ENCODE results near the gene GNG2.

GNG2 gene

DNA sequence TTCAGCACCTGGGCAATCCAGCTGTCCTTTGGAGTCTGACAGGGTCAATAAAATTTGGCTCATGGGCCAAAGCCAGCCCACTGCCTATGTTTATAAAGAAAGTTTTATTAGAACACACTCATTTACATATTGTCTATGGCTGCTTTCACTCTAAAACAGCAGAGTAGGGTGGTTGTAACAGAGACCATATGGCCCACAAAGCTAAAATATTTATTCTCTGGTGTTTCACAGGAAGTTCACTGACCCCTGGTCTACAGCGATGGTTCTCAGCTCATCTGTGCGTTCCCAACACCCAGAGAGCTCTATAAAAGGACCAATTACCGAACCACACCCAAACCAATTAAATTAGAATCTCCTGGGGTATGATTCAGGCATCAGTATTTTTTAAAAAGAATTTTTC is 91.2 kb downstream of the GNG2 start:
- no peak for DNase-seq

DNA sequence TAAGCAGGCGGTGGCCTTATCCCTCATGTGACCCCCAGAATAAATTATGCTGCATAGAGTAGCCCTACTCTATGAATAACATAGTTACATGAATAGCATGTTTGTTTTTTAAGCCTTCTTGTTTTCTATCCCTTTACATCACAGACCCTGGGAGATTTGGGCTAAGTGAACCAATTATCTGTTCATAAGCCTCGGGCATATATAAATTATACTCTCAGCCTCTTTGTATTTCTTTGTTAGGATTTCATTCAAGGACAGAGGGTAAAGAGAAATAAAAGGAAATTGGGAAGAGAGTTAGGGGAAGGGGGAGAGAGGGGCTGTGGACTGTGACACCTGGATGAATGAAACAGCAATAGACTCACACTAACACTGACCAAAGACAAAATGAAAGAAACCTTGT is 93.6 kb downstream of the GNG2 start:
- DNase-seq = no peak

DNA sequence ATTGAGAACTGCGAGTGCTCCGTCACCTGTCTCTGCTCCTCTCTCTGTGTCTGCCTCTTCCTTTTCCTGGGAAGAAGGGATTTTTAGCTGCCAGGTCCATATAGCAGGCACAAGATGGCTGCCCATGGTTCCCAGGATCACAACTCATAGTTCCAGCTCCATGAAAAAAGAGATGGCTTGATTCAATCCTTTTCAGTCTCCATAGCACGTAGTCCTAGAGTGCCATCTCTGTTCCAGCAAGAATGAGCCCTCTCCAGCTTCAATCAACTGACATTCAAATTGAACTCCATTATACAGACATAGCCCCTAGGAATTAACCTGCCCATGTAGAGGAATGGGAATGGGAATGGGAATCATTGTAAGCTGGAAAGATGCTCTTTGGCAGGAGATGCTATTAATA is 94.2 kb downstream of the GNG2 start:
- DNase-seq = no peak

DNA sequence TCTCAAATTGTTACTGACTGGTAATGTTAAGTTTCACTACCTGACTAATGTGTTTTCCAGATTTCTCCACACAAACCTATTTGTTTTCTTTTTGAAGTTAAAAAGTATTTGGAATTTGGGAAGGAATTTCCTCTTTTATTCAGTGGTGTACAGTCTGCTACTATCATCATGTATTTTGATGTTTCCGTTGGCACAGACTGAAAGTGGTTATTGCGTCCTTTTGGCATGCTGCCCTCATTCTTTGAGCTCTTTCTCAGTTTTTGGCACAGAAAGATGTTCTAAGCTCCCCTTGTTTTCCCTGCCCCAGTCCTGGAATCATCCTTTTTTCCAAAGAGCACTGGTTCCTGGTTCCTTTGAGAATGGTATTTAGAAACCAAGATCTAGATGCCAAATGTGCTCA is 97.5 kb downstream of the GNG2 start:
- DNase-seq = no peak

DNA sequence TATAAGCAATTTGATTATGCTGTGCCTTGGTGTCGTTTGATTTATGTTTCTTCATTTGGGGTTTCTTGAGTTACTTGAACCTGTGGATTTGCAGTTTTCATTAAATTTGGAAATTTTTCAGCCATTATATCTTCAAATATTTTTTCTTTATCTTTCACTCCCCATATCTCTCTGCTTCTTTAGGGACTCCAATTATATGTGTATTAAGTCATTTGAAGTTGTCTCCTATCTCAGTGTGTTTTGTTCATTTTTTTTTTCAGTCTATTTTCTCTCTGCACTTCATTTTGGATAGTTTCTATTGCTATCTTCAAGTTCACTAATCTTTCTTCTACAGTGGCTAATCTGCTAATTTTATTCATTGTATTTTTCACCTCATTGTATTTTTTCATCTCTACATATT is 99.5 kb downstream of the GNG2 start:
- no peak for DNase-seq

DNA sequence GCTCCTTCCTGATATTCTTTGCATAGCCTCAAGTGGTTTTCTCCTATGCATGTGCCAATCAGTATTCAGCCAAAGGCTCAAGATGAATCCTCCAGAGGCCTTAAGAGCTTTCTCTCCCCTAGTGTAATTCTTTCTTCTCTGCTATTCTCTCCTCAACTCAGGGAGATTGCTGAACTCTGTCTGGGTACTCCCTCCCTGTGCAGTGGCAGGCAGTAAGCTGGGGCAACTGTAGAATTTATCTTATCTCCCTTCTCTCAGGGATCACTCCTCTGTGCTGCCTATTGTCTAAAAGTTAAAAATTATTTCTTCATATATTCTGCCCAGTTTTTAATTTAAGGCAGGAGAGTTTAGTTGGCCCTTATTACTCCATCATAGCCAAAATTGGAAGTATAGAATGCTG is 100.5 kb downstream of the GNG2 start:
- DNase-seq = peak; percentile 6

DNA sequence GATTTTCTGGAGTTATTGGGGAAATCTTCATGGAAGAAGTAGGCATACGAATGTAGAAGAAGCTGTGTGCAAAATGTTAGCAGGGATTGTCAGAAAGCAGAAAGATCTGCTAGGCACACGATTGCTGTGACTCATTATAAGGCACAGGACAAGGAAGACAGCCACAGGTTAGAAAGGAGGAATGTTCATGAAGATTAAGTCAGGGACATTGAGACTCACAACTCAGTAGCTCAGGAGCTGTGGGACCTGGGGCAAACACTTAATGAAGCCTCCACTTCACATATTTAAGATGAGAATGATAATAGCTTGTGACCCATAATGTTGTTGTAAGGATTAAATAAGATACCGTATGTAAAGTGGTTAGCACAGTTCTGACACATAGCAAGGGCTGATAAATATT is 102.3 kb downstream of the GNG2 start:
- no peak for DNase-seq

DNA sequence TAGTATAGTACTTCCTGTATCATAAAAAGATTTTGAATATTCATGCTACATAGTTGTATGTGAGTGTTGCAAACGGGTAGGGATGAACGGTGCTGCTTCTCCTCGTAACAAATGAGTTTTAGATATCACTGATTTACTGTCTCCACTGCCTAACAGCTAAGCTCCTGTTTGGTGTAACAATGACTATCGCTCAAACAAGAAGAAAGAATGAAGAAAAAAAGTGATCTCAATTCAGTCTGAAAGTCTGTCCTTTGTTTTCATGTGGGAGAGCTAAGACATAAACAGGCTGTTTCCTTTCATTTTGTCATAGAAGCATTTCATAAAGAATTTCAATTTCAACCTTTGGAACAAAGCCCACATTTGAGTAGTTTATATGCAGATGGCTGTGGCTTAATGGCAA is 102.9 kb downstream of the GNG2 start:
- DNase-seq = no peak

DNA sequence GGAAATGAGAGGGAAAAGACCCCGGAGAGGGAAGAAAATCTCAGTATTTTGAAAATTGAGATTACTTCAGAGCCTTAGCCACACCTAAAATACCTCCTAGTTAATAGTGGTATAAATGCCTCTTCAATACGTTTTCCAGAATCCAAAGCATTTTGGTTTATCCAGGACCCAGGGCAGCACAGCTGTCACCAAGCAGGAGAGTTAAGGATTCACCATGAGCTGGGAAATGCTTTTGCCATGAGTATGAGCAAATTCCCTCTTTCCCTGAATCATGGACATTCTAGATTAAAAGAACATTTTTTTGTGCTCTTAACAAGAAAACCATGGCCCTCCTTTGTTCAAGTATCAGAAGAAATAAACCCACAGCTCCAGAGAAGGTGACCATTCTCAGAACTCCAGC is 107.1 kb downstream of the GNG2 start:
- no peak for DNase-seq

DNA sequence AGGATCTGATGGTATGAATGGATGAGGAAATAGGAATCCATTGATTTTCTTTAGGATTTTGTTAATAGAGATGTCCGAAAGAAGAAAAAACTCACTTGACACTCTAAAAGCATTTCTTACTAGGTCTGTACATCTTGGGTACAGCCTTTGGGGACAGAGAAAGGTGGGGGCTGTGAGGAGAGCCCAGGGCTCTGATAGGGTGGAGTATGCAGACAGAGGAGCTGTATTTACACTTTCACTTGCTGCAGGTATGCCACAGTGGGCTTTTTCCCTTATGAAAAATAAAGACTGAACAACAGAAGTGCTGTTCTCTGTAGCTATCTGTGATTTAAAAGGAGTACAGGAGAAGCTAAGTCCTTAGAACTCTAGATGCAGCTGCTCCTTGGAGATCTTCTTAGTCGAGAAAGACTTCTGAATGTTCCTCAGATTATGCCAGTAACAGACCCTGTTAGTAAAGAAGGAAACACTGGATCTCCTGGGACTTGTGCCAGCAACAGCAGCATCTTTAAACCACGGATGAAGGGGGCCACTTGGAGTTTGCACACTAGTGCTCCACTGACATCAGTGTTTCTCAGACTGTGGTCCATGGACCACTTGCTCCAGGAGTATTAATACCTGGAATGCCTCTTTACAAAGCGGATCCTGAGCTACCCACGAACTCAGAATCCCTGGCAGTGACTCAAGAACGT is 109.6 kb downstream of the GNG2 start:
- DNase-seq = no peak

DNA sequence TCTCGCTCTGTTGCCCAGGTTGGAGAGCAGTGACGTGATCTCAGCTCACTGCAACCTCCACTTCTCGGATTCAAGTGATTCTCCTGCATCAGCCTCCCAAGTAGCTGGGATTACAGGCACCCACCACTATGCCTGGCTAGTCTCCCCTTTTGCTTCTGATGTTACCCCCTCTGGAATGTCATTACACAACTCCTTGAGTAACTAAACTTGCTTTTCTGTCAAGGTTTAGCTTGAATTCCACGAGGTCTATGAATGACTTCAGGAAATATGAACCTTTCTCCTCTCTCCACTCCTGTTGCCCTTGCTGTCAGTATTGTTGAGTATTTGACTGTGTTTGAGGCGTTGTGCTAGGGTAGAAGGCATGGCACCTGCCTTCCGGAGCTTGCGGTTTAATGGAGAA is 112.2 kb downstream of the GNG2 start:
- no peak for DNase-seq

DNA sequence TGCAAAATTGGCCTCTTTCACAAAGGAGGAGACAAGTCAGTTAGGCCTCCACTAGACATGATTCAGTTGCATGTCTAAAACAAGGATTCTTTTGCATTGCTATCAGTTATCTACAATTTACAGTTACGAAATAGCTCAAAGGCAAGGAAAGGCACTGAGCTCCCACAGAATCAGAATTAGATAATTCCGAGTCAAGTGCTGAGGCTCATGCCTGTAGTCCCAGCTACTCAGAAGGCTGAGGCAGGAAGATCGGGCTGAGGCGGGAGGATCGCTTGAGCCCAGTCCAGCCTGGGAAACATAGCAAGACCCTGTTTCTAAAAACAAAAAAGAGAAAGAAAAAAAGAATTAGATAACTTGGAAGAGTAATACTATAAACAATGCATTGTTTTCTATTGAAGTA is 116.7 kb downstream of the GNG2 start:
- peak; percentile 34 for DNase-seq

DNA sequence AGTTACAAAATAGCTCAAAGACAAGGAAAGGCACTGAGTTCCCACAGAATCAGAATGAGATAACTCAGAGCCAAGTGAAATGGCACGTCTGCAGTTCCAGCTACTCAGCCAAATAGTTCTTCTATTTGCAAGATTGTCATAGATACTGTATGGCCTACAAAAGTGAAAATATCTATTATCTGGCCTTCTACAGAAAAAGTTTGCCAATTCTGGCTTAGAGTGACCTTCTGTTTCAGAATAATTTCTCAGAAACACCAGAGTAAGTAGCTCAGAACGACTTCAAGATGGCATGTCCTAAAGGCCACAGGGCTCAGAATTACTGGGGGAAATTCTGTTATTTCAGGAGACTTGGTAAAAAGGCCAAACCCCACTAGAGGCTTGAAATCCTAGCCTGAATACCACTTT is 118.3 kb downstream of the GNG2 start:
- DNase-seq = peak; percentile 38

DNA sequence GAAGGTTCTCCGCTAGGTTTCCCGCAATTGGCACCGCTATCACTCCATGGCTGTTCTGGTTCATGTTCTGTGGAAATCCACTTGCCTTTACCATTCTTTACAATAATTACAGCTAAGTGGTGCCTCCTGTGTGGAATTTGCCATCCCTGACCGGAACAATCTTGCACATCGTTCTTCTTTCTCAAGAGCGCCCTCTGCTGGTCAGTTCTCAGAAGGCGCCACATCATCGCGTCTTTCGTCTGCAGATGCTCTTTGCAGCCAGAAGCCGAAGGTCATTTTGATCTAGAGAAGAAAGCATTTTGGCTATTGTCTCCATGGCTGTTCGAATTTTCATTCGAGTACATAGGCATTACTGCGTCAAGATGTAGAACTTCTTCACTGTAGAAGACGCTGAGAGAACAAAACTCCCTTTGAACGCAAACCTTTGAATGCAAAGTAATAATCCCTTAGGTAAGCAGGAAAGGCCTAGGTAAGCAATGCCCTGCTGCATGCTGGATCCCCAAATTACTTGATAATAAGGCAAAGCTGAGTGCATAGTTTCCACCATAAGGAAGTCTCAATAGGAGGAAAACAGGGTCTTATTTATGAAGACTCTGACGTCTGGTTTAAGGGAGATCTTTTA is 118.8 kb downstream of the GNG2 start:
- peak; percentile 83 for DNase-seq

DNA sequence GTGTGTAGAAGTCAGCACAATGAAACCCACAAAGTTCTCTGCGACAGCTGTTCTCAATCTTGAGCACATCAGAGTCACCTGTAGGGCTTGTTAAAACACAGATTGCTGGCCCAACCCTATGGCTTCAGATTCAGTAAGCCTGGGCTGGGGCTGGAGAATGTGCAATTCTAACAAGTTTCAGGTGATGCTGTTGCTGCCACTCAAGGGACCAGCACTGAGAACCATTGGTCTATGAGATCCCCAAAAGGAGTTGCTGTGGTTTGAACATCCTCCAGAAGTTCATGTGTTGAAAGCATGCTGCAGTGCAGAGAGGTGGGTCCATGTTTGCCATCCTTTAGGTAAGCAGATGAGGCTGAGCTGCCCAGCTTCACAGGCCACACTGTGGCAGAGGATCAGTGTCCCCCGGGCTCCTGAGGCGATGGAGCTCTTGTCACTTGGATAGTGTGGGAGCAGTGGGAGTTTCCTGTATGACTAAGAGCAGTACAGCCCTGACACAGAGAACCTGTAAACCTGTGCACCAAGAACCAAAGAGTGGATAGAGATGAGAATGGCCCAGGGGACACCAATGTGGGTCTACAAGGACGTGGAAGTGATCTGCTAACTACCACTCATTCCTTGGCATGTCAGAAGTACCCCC is 120.9 kb downstream of the GNG2 start:
- no peak for DNase-seq

DNA sequence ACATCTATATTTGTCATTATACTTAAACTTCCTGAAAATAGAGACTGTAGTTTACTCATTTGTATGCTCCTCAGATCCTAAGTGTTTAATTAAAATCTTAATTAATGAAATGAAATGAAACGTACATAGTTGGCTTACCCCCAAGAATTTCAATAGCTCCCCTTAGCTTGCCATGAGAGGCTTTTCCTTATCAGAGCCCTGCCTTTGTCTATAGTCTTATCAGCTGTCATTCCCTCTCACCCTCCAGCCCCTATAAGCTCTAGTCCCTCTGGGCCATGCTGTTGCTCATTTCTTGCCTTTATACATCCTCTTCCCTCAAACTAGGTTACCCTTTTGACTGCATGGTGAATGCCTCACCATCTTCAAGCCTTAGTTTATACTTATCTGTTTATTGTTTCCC is 127.8 kb downstream of the GNG2 start:
- DNase-seq = no peak

DNA sequence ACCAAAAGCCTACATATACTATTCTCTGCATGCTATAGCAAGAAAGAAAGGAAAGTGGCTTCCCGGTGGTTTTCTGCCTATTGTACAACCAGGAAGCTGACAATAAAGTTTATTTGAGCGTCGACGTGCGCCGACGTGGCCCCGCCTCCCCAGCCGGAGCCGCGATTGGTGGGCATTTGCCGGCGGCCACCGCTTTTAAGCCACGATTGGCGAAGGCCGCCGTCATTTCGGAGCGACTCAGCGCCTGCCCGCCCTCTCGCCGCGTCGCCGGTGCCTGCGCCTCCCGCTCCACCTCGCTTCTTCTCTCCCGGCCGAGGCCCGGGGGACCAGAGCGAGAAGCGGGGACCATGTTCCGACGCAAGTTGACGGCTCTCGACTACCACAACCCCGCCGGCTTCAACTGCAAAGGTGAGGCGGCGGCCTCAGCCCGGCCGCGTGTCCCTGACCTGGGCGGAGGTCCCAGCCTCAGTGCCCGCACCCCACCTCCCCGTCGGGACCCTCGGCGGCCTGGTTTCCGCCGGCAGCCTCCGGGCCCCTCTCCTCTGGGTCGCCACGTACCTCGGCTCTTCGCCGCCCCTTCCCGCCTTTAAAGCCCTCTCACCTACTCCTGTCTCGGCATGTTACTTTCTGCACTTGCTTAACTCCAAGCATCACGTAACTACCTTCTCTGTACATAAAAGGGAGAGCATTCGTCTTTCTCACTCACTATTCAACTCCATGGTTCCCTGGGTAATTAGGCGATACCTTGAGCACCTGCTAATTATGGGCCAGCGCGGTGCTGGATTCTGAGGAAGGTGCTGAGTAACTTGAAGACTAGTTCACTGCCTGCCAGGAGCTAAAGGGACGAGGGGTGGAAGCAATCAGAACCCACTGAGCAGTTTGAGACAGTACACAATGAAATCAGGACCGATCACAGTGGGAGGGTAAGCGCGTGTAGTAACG is 129.2 kb downstream of the GNG2 start, which contains the start of gene RTRAF:
TSS of gene RTRAF (plus strand) at position 254 of the 942 bp plus-strand sequence. CDS start at position 348, 94 bp downstream.
- peak; percentile 86 for DNase-seq

DNA sequence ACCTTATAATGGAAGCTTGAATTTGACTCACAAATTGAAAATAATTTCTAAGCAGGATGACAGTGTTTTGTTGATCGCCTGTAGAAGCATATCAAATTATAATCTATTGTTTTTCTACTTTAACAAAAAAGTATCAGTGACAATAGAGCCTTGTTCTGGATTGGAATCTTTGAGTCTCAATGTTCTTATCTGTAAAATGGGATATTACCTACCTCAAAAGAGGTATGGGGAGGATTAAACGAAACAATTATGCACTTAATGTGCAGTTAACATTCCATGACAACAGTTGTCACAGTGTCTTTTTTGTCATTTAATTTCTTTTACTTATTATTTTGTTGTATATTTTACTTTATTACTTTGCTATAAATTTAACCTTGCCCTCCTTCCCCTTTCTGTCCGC is 130.1 kb downstream of the GNG2 start:
- DNase-seq = no peak

DNA sequence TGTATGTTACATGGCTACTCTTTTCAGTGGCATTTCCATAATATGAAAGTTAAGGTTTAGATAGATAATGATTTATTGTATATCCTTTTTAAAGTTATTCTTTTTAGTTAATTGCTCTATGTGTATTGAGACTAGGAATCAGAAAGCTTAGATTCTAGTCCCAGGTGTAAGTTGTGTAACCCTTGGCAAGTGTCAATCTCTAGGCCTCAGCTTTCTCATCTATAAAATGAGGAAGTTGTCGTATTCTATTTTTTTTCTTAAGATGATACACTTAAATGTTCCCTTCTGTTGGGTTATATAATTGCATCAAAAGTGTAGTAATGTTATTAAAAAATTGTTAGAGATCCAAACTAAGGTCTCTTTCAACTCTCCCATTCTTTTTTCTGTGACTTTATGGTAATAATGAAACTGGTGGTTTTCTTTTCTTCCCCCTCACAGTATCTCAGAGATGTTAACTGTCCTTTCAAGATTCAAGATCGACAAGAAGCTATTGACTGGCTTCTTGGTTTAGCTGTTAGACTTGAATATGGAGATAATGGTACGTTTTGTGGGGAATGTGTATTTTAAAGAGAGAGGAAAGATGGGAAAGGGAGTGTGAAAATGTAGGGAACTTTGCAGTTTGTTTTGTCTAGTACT is 133.0 kb downstream of the GNG2 start:
- DNase-seq = peak; percentile 36

DNA sequence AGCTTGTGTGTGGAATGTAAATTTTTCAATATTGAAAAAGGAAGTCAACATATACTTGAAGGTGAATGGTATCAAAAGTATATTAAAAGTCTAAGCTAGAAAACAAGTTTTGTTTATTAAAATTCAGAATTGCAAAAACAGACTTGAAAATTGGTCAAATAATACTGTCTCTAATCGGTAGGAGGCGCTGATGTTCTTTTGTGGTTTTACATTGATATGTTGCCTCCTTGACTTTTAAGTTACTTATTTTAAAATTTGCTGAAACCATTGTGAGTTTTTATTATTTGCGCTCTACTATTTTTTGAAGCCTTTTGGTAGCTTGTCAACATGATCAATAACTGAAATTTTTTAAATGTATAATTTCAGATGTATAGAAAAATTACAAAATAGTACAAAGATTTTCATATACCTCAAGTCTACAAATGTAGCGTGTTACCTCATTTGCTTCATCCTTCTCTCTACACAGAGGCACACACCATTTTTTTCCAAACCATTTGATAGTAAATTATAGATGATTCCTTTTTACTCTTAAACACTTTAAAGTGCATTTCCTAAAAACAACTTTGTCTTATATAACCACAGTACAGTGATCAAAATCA is 135.8 kb downstream of the GNG2 start:
- DNase-seq = peak; percentile 38

DNA sequence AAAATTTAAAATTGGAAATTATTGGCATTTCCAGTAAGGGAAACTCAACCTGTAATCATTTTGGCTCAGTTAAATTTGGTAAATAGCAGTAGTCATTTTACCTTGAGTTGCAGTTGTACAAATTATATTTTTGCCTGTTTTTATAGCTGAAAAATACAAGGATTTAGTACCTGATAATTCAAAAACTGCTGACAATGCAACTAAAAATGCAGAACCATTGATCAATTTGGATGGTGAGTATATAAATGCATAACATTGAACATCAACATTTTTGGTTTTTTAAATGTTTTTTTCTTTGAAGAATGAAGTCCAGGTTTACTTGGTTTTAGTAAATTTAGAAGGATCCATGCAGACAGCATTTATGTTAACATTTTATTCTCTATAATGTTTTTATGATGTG is 137.9 kb downstream of the GNG2 start:
- no peak for DNase-seq

DNA sequence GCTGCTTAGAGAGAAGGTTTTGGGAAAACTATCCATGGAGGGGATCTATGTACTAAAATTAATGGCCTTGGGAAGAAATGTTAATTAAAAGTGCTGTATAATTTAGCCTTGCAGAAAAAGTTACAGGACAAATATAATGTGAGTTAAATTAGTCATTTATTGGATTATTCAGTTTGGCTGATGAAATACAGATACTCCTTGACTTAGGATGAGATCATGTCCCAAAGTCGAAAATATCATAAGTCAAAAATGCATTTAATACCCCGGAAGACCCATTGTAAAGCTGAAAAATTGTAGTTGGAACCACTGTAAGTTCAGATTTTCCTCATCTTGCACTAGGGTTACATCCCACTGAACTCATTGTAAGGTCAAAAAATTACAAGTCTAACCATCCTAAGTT is 138.7 kb downstream of the GNG2 start:
- no peak for DNase-seq

Measured in OCI-M1 (cell line).